ENCODE measurements around the gene KRTAP19-1. TPM values are rescaled to one million over a fixed set of nuclear protein-coding genes. Genes with fewer than 3 reads are reported as not detected.
"Not testable (repeated sequence)": the region's sequence is repeated elsewhere in the genome, so short reads cannot be mapped to it uniquely, and the experiment has no call there.

Gene KRTAP19-1
- polyA plus RNA-seq (2013, experiment 1 of 4), result not detected
- not detected for polyA plus RNA-seq (2013, experiment 2 of 4)
- polyA plus RNA-seq (2013, experiment 3 of 4), result not detected
- not detected for polyA plus RNA-seq (2013, experiment 4 of 4)

DNA sequence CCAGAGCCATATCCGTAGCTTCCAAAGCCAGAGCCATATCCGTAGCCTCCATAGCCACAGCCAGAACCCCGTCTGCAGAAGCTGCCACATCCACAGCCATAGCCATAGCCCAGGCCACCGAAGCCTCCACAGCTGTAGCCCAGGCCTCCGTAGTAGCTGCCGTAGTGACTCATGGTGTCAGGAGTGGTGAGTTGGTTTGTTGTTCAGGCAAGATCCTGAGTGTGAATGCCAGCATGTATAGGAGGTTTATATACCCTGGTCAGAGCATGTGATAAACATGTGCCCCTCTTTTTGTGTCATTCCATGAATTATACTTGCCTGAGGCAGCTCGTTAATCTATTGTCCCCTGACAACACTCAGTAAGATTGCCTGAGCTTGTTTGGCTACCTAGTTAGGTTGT lies at the start of gene KRTAP19-1:
KRTAP19-1 (minus strand) TSS at position 223 of the 400 bp plus-strand sequence; CDS start at position 173, 50 bp downstream.
- Histone ChIP-seq H3K27me3 (ENCODE audit: control insufficient read depth, insufficient read depth, low read length, poor library complexity, severe bottlenecking) (no peaks in the 10 kb centered on the region), H3K27ac (ENCODE audit: insufficient read depth, low read depth, low read length, poor library complexity, severe bottlenecking) (no peak within 1 kb of the TSS), H3K9me3 (ENCODE audit: control insufficient read depth, low read length) (no peaks in the 10 kb centered on the region), H3K36me3 (ENCODE audit: control insufficient read depth, insufficient read depth, low read length) (no peaks in the 10 kb centered on the region), H3K4me3 (ENCODE audit: insufficient read depth, low read depth, low read length) (no peak within 1 kb of the TSS), H3K4me1 (ENCODE audit: control insufficient read depth, insufficient read depth, low read length) (no peaks in the 10 kb centered on the region)
- 93 to 95% methylated on average over 7 of the region's 7 CpGs for WGBS, 2 experiments

DNA sequence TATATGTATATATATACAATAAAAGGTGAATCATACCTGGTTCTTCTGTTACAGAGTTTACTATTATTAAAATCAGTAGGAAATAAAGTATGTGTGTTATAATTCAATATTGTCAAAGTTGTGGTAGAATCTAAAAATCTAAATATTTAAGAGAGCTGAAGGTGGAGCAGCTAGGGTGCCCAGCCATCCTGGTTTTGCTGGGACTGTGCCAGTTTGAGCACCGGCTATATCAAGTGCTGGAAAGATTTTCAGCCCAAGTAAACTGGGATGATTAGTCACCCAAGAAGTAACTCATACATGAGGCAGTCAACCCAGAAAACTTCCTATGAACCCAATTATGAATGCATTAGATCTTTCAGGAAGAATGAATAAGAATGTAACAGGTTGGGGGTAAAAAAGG lies 38.7 kb upstream of the KRTAP19-1 start:
- Histone ChIP-seq H3K4me3 (ENCODE audit: insufficient read depth, low read depth, low read length) (no peak overlapping the region), H3K27ac (ENCODE audit: insufficient read depth, low read depth, low read length, poor library complexity, severe bottlenecking) (no peak overlapping the region), H3K36me3 (ENCODE audit: control insufficient read depth, insufficient read depth, low read length) (no peaks in the 10 kb centered on the region), H3K9me3 (ENCODE audit: control insufficient read depth, low read length) (peaks cover 2% of the 10 kb centered on the region), H3K4me1 (ENCODE audit: control insufficient read depth, insufficient read depth, low read length) (no peaks in the 10 kb centered on the region), H3K27me3 (ENCODE audit: control insufficient read depth, insufficient read depth, low read length, poor library complexity, severe bottlenecking) (no peaks in the 10 kb centered on the region)
- WGBS, 2 experiments, result 86 to 97% methylated on average over 1 of the region's 1 CpG

DNA sequence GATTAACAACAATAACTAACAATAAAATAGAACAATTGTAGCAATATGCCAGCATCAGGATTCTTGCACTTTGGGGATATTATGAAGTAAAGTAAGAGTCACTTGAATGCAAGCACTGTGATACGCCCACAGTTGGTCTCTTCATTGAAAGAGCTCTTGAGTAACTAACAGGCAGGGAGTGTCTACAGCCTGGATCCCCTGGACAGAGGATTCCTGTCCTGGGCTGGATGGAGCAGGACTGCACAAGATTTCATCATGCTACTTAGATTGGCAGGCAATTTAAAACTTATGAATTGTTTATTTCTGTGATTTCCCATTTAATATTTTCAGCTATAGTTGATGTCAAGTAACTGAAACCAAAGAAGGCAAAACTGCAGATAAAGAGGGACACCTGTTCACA lies 35.5 kb upstream of the KRTAP19-1 start:
- Histone ChIP-seq H3K9me3 (ENCODE audit: control insufficient read depth, low read length) (peaks cover 2% of the 10 kb centered on the region), H3K4me3 (ENCODE audit: insufficient read depth, low read depth, low read length) (no peak overlapping the region), H3K4me1 (ENCODE audit: control insufficient read depth, insufficient read depth, low read length) (no peaks in the 10 kb centered on the region), H3K27ac (ENCODE audit: insufficient read depth, low read depth, low read length, poor library complexity, severe bottlenecking) (no peak overlapping the region), H3K27me3 (ENCODE audit: control insufficient read depth, insufficient read depth, low read length, poor library complexity, severe bottlenecking) (no peaks in the 10 kb centered on the region), H3K36me3 (ENCODE audit: control insufficient read depth, insufficient read depth, low read length) (no peaks in the 10 kb centered on the region)
- 93 to 97% methylated on average over 1 of the region's 1 CpG for WGBS, 2 experiments

DNA sequence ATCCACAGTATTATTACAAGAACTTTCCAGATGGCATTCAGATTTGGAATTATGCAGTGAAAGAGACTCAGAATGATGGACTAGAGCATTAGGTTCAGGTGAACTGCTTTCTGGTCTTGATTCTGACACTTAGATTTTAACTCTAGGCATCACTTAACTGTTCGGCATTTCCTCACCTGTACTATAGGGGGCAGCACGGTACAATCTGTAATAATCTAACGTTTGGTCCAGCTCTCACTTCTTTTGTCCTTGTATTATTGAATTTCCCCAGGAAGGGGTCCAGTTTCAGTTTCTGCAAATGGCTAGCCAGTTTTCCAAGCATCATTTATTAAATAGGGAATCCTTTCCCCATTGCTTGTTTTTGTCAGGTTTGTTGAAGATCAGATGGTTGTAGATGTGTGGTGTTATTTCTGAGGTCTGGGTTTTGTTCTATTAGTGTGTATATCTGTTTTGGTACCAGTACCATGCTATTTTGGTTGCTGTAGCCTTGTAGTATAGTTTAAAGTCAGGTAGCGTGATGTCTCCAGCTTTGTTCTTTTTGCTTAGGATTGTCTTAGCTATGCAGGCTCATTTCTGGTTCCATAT lies 25.5 kb upstream of the KRTAP19-1 start:
- not testable (repeated sequence) for H3K27ac ChIP-seq (ENCODE audit: insufficient read depth, low read depth, low read length, poor library complexity, severe bottlenecking); H3K36me3 ChIP-seq (ENCODE audit: control insufficient read depth, insufficient read depth, low read length); H3K4me3 ChIP-seq (ENCODE audit: insufficient read depth, low read depth, low read length); H3K27me3 ChIP-seq (ENCODE audit: control insufficient read depth, insufficient read depth, low read length, poor library complexity, severe bottlenecking); H3K9me3 ChIP-seq (ENCODE audit: control insufficient read depth, low read length); H3K4me1 ChIP-seq (ENCODE audit: control insufficient read depth, insufficient read depth, low read length)
- WGBS, 2 experiments, result 24 to 28% methylated on average over 4 of the region's 4 CpGs

DNA sequence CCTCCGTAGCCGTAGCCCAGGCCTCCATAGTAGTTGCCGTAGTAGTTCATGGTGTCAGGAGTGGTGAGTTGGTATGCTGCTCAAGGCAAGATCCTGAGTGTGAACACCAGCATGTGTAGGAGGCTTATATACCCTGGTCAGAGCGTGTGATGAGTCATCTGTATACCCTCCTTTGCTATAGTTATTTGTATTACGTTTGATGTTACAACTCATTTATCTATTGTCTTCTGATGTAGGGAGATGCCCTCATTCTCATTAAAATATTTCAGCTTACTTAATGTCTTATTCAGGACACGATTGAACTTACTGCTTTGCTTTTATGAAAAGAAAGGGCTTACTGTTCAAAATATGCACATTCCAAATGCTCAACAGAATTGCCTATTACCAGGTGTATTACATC lies 21.9 kb upstream of the KRTAP19-1 start, which contains the start of gene KRTAP19-5:
KRTAP19-5 (minus strand) TSS at position 101 of the 400 bp plus-strand sequence; CDS start at position 50, 51 bp downstream.
- no peak within 1 kb of the TSS for H3K4me3 ChIP-seq (ENCODE audit: insufficient read depth, low read depth, low read length)
- no peak within 1 kb of the TSS for H3K27ac ChIP-seq (ENCODE audit: insufficient read depth, low read depth, low read length, poor library complexity, severe bottlenecking)
- H3K36me3 ChIP-seq (ENCODE audit: control insufficient read depth, insufficient read depth, low read length), result no peaks in the 10 kb centered on the region
- WGBS, 2 experiments, result 92 to 99% methylated on average over 5 of the region's 6 CpGs
- H3K27me3 ChIP-seq (ENCODE audit: control insufficient read depth, insufficient read depth, low read length, poor library complexity, severe bottlenecking), result no peaks in the 10 kb centered on the region
- H3K9me3 ChIP-seq (ENCODE audit: control insufficient read depth, low read length), result no peaks in the 10 kb centered on the region
- H3K4me1 ChIP-seq (ENCODE audit: control insufficient read depth, insufficient read depth, low read length), result no peaks in the 10 kb centered on the region

DNA sequence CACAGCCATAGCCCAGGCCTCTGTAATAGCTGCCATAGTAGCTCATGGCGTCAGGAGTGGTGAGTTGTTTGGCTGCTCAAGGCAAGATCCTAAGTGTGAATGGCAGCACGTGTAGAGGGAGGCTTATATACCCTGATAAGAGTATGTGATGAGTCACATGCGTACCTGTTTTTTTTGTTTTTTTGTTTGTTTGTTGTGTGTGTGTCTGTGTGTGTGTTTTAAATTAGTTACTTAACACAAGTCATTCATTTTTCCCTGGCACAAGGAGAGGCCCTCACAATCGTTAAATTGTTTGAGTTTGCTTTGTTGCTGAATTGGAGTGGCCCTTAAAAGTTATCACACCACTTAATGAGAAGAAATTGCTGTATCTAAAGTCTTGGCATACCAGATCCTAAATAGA lies 16.9 kb upstream of the KRTAP19-1 start, which contains the start of gene KRTAP19-4:
KRTAP19-4 (minus strand) TSS at position 101 of the 400 bp plus-strand sequence; CDS start at position 46, 55 bp downstream.
- Histone ChIP-seq H3K4me1 (ENCODE audit: control insufficient read depth, insufficient read depth, low read length) (no peaks in the 10 kb centered on the region), H3K9me3 (ENCODE audit: control insufficient read depth, low read length) (no peaks in the 10 kb centered on the region), H3K36me3 (ENCODE audit: control insufficient read depth, insufficient read depth, low read length) (no peaks in the 10 kb centered on the region), H3K27ac (ENCODE audit: insufficient read depth, low read depth, low read length, poor library complexity, severe bottlenecking) (no peak within 1 kb of the TSS), H3K27me3 (ENCODE audit: control insufficient read depth, insufficient read depth, low read length, poor library complexity, severe bottlenecking) (no peaks in the 10 kb centered on the region), H3K4me3 (ENCODE audit: insufficient read depth, low read depth, low read length) (no peak within 1 kb of the TSS)
- whole genome bisulfite sequencing, 2 experiments, result 78 to 95% methylated on average over 2 to 3 of the region's 4 CpGs

DNA sequence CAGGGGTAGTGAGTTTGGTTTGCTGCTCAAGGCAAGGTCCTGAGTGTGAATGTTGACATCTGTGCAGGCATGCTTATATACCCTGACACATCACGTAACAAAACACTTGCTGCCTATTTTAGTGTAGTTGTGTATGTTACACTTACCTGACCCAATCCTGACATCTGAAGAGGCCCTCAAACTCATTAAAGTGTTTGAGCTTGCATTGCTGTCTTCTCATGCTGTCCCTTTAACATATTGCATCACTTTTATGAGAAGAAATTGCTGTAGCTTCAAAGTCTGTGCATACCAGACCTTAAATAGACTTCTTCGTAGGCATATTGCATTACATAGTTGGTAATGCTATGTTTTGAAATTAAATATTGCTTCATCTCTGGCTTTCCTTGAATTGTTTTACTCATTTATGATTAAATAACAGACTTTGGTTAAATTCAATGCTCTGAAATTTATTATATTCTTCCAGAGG lies 11.8 kb upstream of the KRTAP19-1 start, which contains the start of gene KRTAP19-3:
KRTAP19-3 (minus strand) TSS at position 51 of the 466 bp plus-strand sequence. CDS start 56 bp downstream, outside the sequence.
- no peaks in the 10 kb centered on the region for H3K9me3 ChIP-seq (ENCODE audit: control insufficient read depth, low read length)
- H3K4me1 ChIP-seq (ENCODE audit: control insufficient read depth, insufficient read depth, low read length), result no peaks in the 10 kb centered on the region
- no peaks in the 10 kb centered on the region for H3K36me3 ChIP-seq (ENCODE audit: control insufficient read depth, insufficient read depth, low read length)
- no peak within 1 kb of the TSS for H3K4me3 ChIP-seq (ENCODE audit: insufficient read depth, low read depth, low read length)
- no peaks in the 10 kb centered on the region for H3K27me3 ChIP-seq (ENCODE audit: control insufficient read depth, insufficient read depth, low read length, poor library complexity, severe bottlenecking)
- no peak within 1 kb of the TSS for H3K27ac ChIP-seq (ENCODE audit: insufficient read depth, low read depth, low read length, poor library complexity, severe bottlenecking)
- whole genome bisulfite sequencing, 2 experiments, result 95% methylated on average over 2 of the region's 2 CpGs; no CpG with 5 or more reads in 1 of the 2 experiments

DNA sequence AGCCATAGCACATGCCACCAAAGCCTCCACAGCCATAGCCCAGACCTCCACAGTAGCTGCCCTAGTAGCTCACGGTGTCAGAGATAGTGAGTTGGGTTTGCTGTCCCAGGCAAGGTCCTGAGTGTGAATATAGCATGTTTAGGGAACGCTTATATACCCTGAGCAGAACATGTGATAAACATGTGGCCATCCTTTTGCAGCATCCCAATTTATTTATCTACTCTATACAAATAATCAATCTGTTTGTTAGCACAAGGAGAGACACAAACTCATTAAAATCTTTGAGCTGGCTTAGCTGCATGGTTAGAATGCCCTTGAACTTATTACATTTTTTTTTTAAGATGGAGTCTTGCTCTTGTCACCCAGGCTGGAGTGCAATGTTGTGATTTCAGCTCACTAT lies 7.2 kb upstream of the KRTAP19-1 start, which contains the start of gene KRTAP19-2:
KRTAP19-2 (minus strand) TSS at position 101 of the 400 bp plus-strand sequence; CDS start at position 13, 88 bp downstream.
- Histone ChIP-seq H3K27ac (ENCODE audit: insufficient read depth, low read depth, low read length, poor library complexity, severe bottlenecking) (no peak within 1 kb of the TSS), H3K4me3 (ENCODE audit: insufficient read depth, low read depth, low read length) (no peak within 1 kb of the TSS), H3K4me1 (ENCODE audit: control insufficient read depth, insufficient read depth, low read length) (no peaks in the 10 kb centered on the region), H3K9me3 (ENCODE audit: control insufficient read depth, low read length) (no peaks in the 10 kb centered on the region), H3K27me3 (ENCODE audit: control insufficient read depth, insufficient read depth, low read length, poor library complexity, severe bottlenecking) (no peaks in the 10 kb centered on the region), H3K36me3 (ENCODE audit: control insufficient read depth, insufficient read depth, low read length) (no peaks in the 10 kb centered on the region)
- WGBS, 2 experiments, result 88 to 98% methylated on average over 2 of the region's 2 CpGs

DNA sequence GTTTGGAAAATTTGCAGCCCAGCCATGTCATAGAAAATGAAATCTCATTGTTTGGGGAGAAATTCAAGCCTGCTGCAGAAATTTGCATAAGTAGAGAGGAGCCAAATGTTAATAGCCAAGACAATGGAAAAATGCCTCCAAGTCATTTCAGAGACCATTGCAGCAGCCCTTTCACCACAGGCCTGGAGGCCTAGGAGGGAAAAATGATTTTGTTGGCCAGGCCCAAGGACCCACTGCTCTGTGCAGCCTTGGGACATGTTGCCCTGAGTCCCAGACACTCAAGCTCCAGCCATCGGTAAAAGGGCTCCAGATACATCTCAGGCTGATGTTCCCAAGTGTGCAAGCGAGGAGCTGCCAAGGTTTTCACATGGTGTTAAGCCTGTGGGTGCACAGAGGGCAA lies 6.0 kb upstream of the KRTAP19-1 start:
- Histone ChIP-seq H3K27me3 (ENCODE audit: control insufficient read depth, insufficient read depth, low read length, poor library complexity, severe bottlenecking) (no peaks in the 10 kb centered on the region), H3K4me1 (ENCODE audit: control insufficient read depth, insufficient read depth, low read length) (no peaks in the 10 kb centered on the region), H3K4me3 (ENCODE audit: insufficient read depth, low read depth, low read length) (no peak overlapping the region), H3K27ac (ENCODE audit: insufficient read depth, low read depth, low read length, poor library complexity, severe bottlenecking) (no peak overlapping the region), H3K36me3 (ENCODE audit: control insufficient read depth, insufficient read depth, low read length) (no peaks in the 10 kb centered on the region), H3K9me3 (ENCODE audit: control insufficient read depth, low read length) (no peaks in the 10 kb centered on the region)
- WGBS, 2 experiments, result 87 to 93% methylated on average over 2 of the region's 2 CpGs

DNA sequence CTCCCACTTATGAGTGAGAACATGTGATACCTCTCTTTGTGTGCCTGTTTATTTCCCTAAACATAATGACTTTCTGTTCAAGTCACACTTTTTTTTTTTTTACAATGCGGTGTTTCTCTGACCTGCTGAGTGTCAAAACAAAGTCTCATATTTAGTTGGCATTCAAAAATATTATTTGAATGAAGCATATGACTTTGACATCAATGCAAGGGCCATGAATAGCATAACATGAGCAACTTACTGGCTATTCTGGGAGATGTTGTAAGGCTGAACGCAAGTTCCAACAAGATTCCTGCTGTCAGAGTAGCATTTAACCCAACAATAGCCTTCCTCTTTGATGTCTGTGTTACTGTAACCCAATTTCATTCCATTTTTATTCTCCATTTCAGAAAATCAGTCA lies 2.0 kb upstream of the KRTAP19-1 start:
- Histone ChIP-seq H3K4me1 (ENCODE audit: control insufficient read depth, insufficient read depth, low read length) (no peaks in the 10 kb centered on the region), H3K27me3 (ENCODE audit: control insufficient read depth, insufficient read depth, low read length, poor library complexity, severe bottlenecking) (no peaks in the 10 kb centered on the region), H3K4me3 (ENCODE audit: insufficient read depth, low read depth, low read length) (no peak overlapping the region), H3K27ac (ENCODE audit: insufficient read depth, low read depth, low read length, poor library complexity, severe bottlenecking) (no peak overlapping the region), H3K9me3 (ENCODE audit: control insufficient read depth, low read length) (no peaks in the 10 kb centered on the region), H3K36me3 (ENCODE audit: control insufficient read depth, insufficient read depth, low read length) (no peaks in the 10 kb centered on the region)
- WGBS, 2 experiments, result 46 to 58% methylated on average over 1 to 2 of the region's 2 CpGs

All from ectodermal cell (in vitro differentiated cells).